ENCODE data around the gene IL20RB.

The IL20RB gene

DNA sequence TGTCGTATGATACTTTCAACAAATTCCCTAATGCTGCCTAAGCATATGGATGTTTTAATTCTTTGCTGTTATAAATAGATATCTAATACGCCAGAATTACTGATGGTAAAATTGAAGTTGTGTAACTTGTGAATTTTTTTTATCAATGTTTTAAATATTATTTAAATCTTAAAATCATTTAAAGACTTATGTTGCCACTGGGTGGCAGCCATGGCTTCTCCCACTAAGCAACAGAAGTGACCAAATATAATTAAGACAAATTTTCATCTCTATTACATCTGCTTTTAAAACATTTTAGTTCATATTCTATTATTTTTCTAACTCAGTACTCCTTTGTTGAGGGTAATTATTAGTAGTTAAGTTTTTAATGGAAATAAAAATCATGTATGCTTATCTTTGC, 8.1 kb upstream of the IL20RB start:
- POLR2A ChIA-PET, result no interaction called here
- Histone ChIP-seq H3K4me1 (ENCODE audit: control insufficient read depth, insufficient read depth, low read length) (no peaks in the 10 kb centered on the region), H3K27ac (ENCODE audit: extremely low read depth, low read depth, low read length) (no peak overlapping the region), H3K9me3 (ENCODE audit: control insufficient read depth, insufficient read depth, low read depth, low read length) (no peaks in the 10 kb centered on the region), H3K4me3 (ENCODE audit: low read depth, low read length) (no peak overlapping the region), H3K36me3 (ENCODE audit: control insufficient read depth in 2 of 2, insufficient read depth in 1 of 2, low read length in 2 of 2) (peaks cover 0 to 10% of the 10 kb centered on the region in 2 experiments; a peak in 1 of 3 replicates)
- CTCF ChIA-PET, result interaction anchor here (0.6 to 1.2 kb wide), 3 partner anchors 32 to 69 kb away, joined by 3 to 7 read pairs (median 3); no protein-coding TSS in a partner anchor
- TF ChIP-seq ZNF510 (tag by site-specific recombination; IDR thresholded peaks at IDR 0.05; ENCODE audit: insufficient replicate concordance), result no peak
- no peak for TF ChIP-seq ZNF747 (tag by site-specific recombination; IDR thresholded peaks at IDR 0.05)
- TF ChIP-seq SP3 (tag by site-specific recombination; IDR thresholded peaks at IDR 0.05), result no peak
- no peak for TF ChIP-seq ZSCAN5A (tag by site-specific recombination; IDR thresholded peaks at IDR 0.05)
- TF ChIP-seq ZNF274 (IDR thresholded peaks at IDR 0.05; ENCODE audit: low read length), result no peak
- TF ChIP-seq ZNF274 (tag by site-specific recombination; IDR thresholded peaks at IDR 0.05; ENCODE audit: borderline replicate concordance), result no peak
- TF ChIP-seq ZSCAN16 (tag by site-specific recombination; IDR thresholded peaks at IDR 0.05), result no peak
- no peak for TF ChIP-seq ZNF292 (tag by site-specific recombination; IDR thresholded peaks at IDR 0.05; ENCODE audit: borderline replicate concordance, low read depth)
- no peak for TF ChIP-seq ZNF654 (tag by site-specific recombination; IDR thresholded peaks at IDR 0.05; ENCODE audit: low read depth)
- TF ChIP-seq ZNF792 (tag by site-specific recombination; IDR thresholded peaks at IDR 0.05), result no peak
- no peak for TF ChIP-seq ZNF112 (tag by site-specific recombination; IDR thresholded peaks at IDR 0.05)
- TF ChIP-seq ZNF37A (tag by site-specific recombination; IDR thresholded peaks at IDR 0.05), result no peak
- no peak for TF ChIP-seq ZNF18 (tag by site-specific recombination; IDR thresholded peaks at IDR 0.05)

- peaks cover 0 to 8% of the 10 kb centered on the region in 2 experiments; a peak in 1 of 3 replicates for H3K36me3 ChIP-seq (ENCODE audit: control insufficient read depth in 2 of 2, insufficient read depth in 1 of 2, low read length in 2 of 2)
- H3K9me3 ChIP-seq (ENCODE audit: control insufficient read depth, insufficient read depth, low read depth, low read length), result no peaks in the 10 kb centered on the region
- H3K4me1 ChIP-seq (ENCODE audit: control insufficient read depth, insufficient read depth, low read length), result no peaks in the 10 kb centered on the region
- H3K4me3 ChIP-seq (ENCODE audit: low read depth, low read length), result no peak overlapping the region
- H3K27ac ChIP-seq (ENCODE audit: extremely low read depth, low read depth, low read length), result no peak overlapping the region
- POLR2A ChIA-PET, result no interaction called here
- CTCF ChIA-PET, result interaction anchor here (1.2 kb wide), 1 partner anchor 63 kb away, joined by 7 read pairs; no protein-coding TSS in a partner anchor
- TF ChIP-seq ZNF140 (tag by site-specific recombination; IDR thresholded peaks at IDR 0.05) (no peak), ZNF501 (tag by site-specific recombination; IDR thresholded peaks at IDR 0.05) (no peak), ZNF416 (tag by site-specific recombination; IDR thresholded peaks at IDR 0.05) (no peak), CTCF (tag by site-specific recombination; IDR thresholded peaks at IDR 0.05) (no peak), ZNF2 (tag by site-specific recombination; IDR thresholded peaks at IDR 0.05) (no peak), ZBTB17 (tag by site-specific recombination; IDR thresholded peaks at IDR 0.05) (no peak), ZNF394 (tag by site-specific recombination; IDR thresholded peaks at IDR 0.05; ENCODE audit: borderline replicate concordance) (no peak), WT1 (tag by site-specific recombination; IDR thresholded peaks at IDR 0.05) (no peak), ZNF214 (tag by site-specific recombination; IDR thresholded peaks at IDR 0.05; ENCODE audit: borderline replicate concordance) (no peak), HOXD13 (CRISPR knock-in tag; IDR thresholded peaks at IDR 0.05; ENCODE audit: borderline replicate concordance) (no peak)
- TF ChIP-seq, protein P1, sequence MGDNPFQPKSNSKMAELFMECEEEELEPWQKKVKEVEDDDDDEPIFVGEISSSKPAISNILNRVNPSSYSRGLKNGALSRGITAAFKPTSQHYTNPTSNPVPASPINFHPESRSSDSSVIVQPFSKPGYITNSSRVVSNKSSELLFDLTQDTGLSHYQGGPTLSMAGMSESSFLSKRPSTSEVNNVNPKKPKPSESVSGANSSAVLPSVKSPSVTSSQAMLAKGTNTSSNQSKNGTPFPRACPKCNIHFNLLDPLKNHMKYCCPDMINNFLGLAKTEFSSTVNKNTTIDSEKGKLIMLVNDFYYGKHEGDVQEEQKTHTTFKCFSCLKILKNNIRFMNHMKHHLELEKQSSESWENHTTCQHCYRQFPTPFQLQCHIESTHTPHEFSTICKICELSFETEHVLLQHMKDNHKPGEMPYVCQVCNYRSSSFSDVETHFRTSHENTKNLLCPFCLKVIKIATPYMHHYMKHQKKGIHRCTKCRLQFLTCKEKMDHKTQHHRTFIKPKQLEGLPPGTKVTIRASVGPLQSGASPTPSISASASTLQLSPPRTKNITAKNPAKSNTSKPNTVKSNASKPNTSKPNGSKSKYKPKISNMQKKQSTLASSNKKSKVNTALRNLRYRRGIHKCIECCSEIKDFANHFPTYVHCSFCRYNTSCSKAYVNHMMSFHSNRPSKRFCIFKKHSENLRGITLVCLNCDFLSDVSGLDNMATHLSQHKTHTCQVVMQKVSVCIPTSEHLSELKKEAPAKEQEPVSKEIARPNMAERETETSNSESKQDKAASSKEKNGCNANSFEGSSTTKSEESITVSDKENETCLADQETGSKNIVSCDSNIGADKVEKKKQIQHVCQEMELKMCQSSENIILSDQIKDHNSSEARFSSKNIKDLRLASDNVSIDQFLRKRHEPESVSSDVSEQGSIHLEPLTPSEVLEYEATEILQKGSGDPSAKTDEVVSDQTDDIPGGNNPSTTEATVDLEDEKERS (tag by site-specific recombination; IDR thresholded peaks at IDR 0.05), result no peak
- TF ChIP-seq, protein P2, sequence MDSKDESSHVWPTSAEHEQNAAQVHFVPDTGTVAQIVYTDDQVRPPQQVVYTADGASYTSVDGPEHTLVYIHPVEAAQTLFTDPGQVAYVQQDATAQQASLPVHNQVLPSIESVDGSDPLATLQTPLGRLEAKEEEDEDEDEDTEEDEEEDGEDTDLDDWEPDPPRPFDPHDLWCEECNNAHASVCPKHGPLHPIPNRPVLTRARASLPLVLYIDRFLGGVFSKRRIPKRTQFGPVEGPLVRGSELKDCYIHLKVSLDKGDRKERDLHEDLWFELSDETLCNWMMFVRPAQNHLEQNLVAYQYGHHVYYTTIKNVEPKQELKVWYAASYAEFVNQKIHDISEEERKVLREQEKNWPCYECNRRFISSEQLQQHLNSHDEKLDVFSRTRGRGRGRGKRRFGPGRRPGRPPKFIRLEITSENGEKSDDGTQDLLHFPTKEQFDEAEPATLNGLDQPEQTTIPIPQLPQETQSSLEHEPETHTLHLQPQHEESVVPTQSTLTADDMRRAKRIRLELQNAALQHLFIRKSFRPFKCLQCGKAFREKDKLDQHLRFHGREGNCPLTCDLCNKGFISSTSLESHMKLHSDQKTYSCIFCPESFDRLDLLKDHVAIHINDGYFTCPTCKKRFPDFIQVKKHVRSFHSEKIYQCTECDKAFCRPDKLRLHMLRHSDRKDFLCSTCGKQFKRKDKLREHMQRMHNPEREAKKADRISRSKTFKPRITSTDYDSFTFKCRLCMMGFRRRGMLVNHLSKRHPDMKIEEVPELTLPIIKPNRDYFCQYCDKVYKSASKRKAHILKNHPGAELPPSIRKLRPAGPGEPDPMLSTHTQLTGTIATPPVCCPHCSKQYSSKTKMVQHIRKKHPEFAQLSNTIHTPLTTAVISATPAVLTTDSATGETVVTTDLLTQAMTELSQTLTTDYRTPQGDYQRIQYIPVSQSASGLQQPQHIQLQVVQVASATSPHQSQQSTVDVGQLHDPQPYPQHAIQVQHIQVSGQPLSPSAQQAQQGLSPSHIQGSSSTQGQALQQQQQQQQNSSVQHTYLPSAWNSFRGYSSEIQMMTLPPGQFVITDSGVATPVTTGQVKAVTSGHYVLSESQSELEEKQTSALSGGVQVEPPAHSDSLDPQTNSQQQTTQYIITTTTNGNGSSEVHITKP (tag by site-specific recombination; IDR thresholded peaks at IDR 0.05), result no peak
Observed at GRCh38 chr3:136950623-136951022, 7.2 kb upstream of the IL20RB start.

Measured in HEK293 (cell line).